NCI-H2029 (cell line): ENCODE measurements around the gene EIF4ENIF1.
A peak's percentile ranks its signal among the peaks of the same experiment; 100 is the strongest.
"Not testable (repeated sequence)": the region's sequence is repeated elsewhere in the genome, so short reads cannot be mapped to it uniquely, and the experiment has no call there.

Experiments used
- DNase-seq: peaks from one replicate; lab custom pipeline; 2025; lab: John Stamatoyannopoulos, UW

EIF4ENIF1 gene

GRCh38 chr22:31491218-31491962 is 1.7 kb upstream of the EIF4ENIF1 start:
- no peak for DNase-seq

GRCh38 chr22:31490496-31490925 is 869 bp upstream of the EIF4ENIF1 start:
- peak; percentile 4 for DNase-seq

GRCh38 chr22:31488988-31489617 is 539 bp downstream of the EIF4ENIF1 start:
- DNase-seq = no peak

- no peak for DNase-seq
Measured at GRCh38 chr22:31488346-31488883, 1.2 kb downstream of the EIF4ENIF1 start.

GRCh38 chr22:31486951-31487350 is 2.7 kb downstream of the EIF4ENIF1 start:
- DNase-seq = no peak

- not testable (repeated sequence) for DNase-seq
Measured at GRCh38 chr22:31486369-31486768, 3.3 kb downstream of the EIF4ENIF1 start.

GRCh38 chr22:31482470-31482869 is 7.2 kb downstream of the EIF4ENIF1 start:
- DNase-seq = not testable (repeated sequence)

GRCh38 chr22:31481129-31481528 is 8.5 kb downstream of the EIF4ENIF1 start:
- DNase-seq = no peak

GRCh38 chr22:31477329-31477728 is 12.3 kb downstream of the EIF4ENIF1 start:
- DNase-seq = no peak

- DNase-seq = no peak
Measured at GRCh38 chr22:31475800-31476199, 13.8 kb downstream of the EIF4ENIF1 start.

- DNase-seq = no peak
Measured at GRCh38 chr22:31474743-31475142, 14.9 kb downstream of the EIF4ENIF1 start.

- DNase-seq = no peak
Measured at GRCh38 chr22:31465307-31465706, 24.3 kb downstream of the EIF4ENIF1 start.

- no peak for DNase-seq
Measured at GRCh38 chr22:31461699-31462098, 27.9 kb downstream of the EIF4ENIF1 start.

GRCh38 chr22:31451709-31452571 is 37.7 kb downstream of the EIF4ENIF1 start:
- DNase-seq = peak; percentile 26

- no peak for DNase-seq
Measured at GRCh38 chr22:31449506-31449905, 40.1 kb downstream of the EIF4ENIF1 start.

GRCh38 chr22:31448382-31448781 is 41.3 kb downstream of the EIF4ENIF1 start:
- no peak for DNase-seq

GRCh38 chr22:31447337-31447736 is 42.3 kb downstream of the EIF4ENIF1 start:
- no peak for DNase-seq

GRCh38 chr22:31446767-31447166 is 42.9 kb downstream of the EIF4ENIF1 start:
- no peak for DNase-seq

- no peak for DNase-seq
Measured at GRCh38 chr22:31446208-31446607, 43.4 kb downstream of the EIF4ENIF1 start.

- DNase-seq = no peak
Measured at GRCh38 chr22:31445642-31446041, 44.0 kb downstream of the EIF4ENIF1 start.

- no peak for DNase-seq
Measured at GRCh38 chr22:31443516-31443915, 46.1 kb downstream of the EIF4ENIF1 start.

GRCh38 chr22:31442768-31443489 is 46.7 kb downstream of the EIF4ENIF1 start:
- DNase-seq = no peak
